GM21390 (cell line): Measurements from ENCODE around the gene F2.
A peak's percentile ranks its signal among the peaks of the same experiment; 100 is the strongest.
"Not testable (repeated sequence)": the region's sequence is repeated elsewhere in the genome, so short reads cannot be mapped to it uniquely, and the experiment has no call there.

Source experiments
- ATAC-seq: cut with Tn5 transposase; IDR thresholded peaks from one replicate; pipeline ENCODE4 v1.9.1; 2021; ENCODE audit not compliant: unreplicated experiment

F2 gene

DNA sequence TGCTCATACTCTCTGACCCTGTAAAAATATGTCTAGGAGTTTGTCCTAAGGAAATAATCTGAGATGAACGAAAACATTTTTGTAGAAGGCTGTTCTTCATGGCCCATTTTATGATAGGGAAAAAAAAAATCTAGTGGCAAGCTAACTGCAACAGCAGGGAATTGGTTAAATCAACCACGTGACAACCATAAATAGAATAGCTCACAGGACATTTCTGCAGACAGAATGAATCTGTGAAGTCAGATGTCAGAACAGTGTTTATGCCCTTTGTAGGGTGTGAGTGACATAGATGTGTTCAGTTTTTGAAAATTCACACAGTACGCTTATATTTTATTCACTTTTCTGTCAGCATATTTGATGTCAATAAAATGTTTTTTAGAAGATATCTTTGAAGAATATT, 34.6 kb upstream of the F2 start:
- no peak for ATAC-seq

DNA sequence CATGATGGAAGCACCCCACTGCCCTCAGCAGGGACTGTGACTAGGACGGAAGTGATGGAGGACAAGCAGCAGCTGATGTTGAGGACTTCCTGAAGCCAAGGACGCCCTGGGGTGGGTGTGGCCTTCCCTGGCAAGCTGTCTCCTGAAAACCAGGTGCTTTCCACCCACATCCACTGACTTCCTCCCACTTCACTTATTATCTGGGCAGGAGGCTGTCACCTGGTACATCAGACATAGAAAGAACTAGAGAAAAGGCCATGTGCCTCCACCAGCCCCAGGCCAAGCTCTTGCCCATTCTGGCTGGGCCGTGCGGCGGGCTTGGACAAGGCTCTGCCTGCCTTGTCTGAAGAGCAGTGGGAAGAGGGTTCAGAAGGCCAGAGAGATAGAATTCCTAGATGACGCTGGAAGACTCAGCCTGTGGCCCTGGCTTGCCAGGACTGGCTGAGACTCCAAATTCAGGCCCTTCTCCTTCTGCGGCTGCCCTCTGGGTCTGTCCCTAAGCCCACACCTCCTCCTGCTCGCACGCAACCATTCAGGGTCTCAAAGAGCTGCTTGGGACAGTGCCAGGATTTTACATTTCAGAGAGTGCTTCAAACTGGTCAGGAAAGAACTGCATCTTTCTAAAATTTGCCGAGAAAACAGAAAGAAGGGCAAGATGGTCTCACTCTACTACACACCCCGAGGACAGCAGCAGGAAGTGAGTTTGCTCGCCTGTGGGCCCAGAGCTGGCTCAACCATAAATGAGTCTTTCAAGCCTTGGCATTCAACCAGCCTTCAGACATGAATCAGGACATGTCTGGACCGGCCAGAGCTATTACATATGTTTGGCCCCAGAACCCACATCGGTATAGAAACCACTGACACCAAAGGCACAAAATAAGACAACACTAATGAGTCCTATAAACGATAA, 31.9 kb upstream of the F2 start:
- ATAC-seq = no peak

DNA sequence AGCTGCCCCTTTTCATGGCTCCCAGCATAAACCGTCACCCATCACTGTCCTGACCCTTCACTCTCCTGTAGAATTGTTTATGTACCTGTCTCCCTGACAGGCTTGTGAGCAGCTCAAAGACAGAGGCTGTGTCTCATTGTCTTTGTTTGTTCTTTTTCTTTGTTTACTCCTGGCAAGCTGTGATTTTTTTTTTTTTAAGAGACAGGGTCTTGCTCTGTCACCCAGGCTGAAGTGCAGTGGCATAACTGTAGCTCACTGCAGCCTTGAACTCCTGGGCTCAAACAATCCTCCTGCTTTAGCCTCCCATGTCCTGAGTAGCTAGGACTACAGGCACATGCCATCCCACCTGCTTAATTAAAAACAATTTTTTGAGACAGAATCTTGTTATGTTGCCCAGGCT, 28.3 kb upstream of the F2 start:
- no peak for ATAC-seq

DNA sequence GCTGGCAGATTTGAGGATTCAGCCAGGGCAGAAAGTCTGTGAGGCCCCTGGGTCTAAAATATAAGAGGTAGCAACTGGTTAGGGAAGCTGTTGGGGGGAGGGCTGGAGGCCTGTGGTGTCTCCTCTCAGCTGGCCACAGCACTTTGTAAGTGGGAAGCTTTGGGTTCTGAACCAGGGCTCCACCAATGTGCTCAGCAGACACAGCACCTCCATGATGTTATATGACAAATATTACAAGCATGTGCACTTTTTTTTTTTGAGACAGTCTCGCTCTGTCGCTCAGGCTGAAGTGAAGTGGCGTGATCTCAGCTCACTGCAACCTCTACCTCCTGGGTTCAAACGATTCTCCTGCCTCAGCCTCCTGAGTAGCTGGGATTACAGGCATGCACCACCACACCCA, 26.6 kb upstream of the F2 start:
- ATAC-seq = no peak

DNA sequence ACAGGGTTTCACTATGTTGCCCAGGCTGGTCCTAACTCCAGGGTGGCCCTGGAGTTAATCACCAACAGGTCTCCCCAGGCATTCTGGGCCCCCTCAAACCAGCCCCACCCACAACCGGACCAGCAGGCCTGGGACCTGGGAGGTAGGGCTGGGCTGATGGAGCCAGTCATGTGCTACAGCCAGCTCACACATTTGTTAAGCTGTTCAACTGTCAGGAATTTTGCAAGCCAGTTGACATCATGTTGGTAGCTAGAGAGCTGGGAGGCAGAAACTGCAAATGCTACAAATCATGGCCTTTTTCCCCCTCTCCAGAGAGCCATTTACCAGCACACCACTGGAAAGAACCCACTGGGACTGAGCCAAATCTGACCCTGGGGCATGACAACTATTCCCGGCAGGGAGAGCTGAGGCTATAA, 25.4 kb upstream of the F2 start:
- ATAC-seq = no peak

GRCh38 chr11:46694072-46694471, 24.9 kb upstream of the F2 start:
- ATAC-seq = no peak

GRCh38 chr11:46694607-46695006, 24.4 kb upstream of the F2 start:
- no peak for ATAC-seq

DNA sequence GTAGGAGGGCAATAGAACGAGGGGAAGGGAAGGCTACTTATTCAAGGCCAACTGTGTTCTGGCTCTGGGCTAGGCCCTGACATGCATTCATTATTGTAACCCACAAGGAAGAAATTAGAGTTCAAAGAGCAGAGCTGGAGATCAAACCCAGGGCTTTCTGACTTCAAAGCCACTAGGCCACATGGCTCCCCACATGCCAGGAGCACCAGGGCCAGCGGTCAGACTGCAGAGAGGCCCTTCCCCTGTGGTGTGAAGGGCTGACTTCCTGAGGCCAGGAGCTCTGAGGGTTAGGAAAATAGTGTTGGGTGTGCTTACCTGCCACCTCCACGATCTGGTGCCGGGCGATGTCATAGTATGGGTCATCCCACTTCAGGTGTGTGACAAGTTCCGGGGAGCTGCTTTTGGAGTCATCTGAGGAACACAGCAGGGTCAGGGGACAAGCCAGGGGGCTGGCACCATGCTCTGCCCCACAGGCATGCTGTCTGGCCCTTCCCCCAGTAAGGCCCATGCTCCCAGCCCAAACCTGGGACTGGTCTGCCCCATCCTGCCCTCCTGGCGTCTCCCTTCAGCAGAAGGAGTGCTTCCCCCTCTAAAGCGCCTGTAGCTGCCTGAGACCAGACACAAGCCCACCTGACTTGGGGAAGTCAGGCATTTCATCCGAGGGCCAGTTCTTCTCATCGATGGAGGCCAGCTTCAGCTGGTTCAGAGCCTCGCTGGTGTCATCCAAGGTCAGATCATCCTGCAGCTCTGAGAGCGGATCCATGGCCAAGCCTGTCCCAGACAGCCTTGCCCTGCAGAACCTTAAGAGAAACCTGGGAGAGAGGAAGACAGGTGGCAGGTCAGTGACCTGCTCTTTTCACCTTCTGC, 23.4 kb upstream of the F2 start:
- ATAC-seq = no peak

GRCh38 chr11:46696212-46696558, 22.8 kb upstream of the F2 start:
- no peak for ATAC-seq

DNA sequence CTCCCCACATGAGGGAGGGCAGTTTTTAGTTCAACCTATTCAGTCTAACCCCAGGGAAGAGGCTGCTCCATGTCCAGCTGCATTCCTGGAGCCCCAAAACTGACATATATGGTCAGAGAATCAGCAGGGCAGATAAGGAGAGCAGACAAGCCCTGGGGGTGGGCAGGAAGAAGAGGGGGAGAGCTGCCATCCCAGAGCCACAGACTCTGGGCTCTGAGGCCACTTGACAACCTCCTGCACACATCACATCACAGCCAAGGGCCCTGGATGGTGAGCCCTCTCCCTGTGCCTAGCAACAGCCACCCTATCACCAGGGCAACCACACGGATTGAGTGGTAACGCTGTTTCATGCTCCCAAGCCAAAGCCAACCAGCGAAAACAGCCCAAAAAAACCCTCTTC, 21.7 kb upstream of the F2 start:
- ATAC-seq = no peak

- no peak for ATAC-seq
Measured at GRCh38 chr11:46697723-46698122, 21.3 kb upstream of the F2 start.

- ATAC-seq = no peak
Measured at GRCh38 chr11:46698597-46698996, 20.4 kb upstream of the F2 start.

DNA sequence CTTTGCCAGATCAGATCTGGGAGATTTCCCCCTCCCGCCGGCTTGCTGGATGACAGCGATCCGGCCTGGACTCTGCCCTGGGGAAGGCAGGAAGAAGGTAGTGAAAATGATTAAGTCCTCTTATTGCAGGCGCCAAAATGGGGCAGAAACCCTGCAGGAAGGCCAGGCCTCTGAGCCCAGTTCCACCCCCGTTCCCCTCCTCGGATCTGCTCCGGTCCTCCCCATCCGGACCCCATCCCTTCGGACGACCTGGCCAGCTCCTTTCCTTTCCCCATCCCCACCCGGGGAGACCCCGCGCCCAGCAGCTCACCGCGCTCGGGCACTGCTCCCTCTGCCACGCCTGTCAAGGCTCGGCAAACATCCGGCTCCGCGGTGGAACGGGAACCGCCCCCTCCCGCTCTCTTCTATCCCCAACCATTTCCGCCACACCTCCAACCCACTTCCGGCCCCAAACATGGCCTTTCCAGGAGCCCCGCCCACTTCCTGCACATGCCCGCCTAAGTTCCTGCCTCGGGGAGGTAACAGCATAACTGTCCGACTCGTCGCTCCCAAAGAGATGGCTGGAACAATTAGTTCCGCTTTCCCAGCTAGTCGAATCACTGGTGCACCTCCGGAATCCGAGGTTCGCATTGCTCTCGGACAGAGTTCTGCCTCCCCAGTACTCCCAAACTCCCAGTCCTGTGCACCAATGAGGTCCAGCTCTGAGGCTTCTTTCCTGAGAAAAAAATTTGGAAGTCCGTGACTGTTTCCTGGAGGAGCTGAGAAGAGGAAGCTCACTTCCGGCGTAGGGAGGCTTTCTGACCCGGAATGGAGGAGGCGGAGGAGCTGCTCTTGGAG, 18.6 kb upstream of the F2 start, which contains the start of the genes ARHGAP1 and ZNF408:
TSS of gene ARHGAP1 (minus strand) at position 379 of the 837 bp plus-strand sequence. CDS start 4,512 bp downstream, outside the sequence.
TSS of gene ZNF408 (plus strand) at position 791 of the 837 bp plus-strand sequence. CDS start at position 808, 17 bp downstream.
- peak; percentile 87 for ATAC-seq

DNA sequence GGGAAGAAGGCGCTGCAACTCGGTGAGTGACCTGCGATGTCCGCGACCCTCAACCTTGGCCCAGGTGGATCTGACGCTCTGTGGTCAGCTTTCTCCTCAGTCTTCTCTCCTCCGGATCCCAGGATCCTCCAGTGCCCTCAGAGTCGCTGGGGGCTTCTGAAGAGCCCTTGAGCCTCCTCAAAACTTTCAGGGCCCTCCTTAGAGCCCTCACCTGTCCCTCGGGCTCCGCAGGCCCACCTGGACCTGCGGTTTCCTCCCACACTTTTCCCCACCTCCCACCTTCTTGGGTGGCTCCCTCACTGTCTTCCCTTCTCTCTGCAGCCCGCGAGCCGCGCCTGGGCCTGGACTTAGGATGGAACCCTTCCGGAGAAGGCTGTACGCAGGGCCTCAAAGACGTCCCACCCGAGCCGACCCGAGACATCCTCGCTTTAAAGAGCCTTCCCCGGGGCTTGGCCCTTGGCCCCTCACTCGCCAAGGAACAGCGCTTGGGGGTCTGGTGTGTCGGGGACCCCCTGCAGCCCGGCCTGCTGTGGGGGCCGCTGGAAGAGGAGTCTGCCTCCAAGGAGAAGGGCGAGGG, 17.8 kb upstream of the F2 start:
- no peak for ATAC-seq

DNA sequence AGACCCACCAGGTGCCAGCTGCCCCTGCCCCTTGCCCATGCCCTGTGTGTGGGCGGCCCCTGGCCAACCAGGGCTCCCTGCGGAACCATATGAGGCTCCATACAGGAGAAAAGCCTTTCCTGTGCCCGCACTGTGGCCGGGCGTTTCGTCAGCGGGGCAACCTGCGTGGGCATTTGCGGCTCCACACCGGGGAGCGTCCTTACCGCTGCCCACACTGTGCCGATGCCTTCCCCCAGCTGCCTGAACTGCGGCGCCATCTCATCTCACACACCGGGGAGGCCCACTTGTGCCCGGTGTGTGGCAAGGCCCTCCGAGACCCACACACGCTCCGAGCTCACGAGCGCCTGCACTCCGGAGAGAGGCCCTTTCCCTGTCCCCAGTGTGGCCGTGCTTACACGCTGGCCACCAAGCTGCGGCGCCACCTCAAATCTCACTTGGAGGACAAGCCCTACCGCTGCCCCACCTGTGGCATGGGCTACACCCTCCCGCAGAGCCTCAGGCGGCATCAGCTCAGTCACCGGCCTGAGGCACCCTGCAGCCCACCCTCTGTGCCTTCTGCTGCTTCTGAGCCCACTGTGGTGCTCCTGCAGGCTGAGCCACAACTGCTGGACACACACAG, 13.8 kb upstream of the F2 start:
- ATAC-seq = no peak

GRCh38 chr11:46706886-46707285, 12.1 kb upstream of the F2 start:
- no peak for ATAC-seq

DNA sequence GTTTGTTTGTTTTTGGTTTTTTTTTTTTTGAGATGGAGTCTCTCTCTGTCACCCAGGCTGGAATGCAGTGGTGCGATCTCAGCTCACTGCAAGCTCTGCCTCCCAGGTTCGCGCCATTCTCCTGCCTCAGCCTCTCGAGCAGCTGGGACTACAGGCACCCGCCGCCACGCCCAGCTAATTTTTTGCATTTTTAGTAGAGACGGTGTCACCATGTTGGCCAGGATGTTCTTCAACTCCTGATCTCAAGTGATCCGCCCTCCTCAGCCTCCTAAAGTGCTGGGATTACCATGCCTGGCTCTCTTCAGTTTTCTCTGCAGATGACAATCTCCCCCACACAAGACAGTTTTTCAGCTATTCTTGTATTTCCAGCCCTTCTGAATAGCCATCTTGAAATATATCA, 9.7 kb upstream of the F2 start:
- not testable (repeated sequence) for ATAC-seq

- ATAC-seq = no peak
Measured at GRCh38 chr11:46710821-46711269, 8.2 kb upstream of the F2 start.

GRCh38 chr11:46711303-46711702, 7.7 kb upstream of the F2 start:
- ATAC-seq = no peak
